Dermis lymphatic vessel endothelial cell (primary cell): ENCODE results near the gene NOL7. TPM values are rescaled to one million over a fixed set of nuclear protein-coding genes. Genes with fewer than 3 reads are reported as not detected.

Source experiments
- total RNA-seq: library from RNA; depleted of rRNA; stranded (reverse); fragments of >200 nt; gene quantifications from 2 replicates; pipeline ENCODE4 v1.2.1, GENCODE V29; 2014

Gene NOL7
- total RNA-seq, result 37.2 and 52.3 TPM in 2 replicates

GRCh38 chr6:13614926-13615791 is at the start of gene NOL7:
NOL7 (plus strand) TSS chr6:13615335; CDS start chr6:13615359, 24 bp downstream.

GRCh38 chr6:13574571-13575376 is 40.4 kb upstream of the NOL7 start, which contains the start of gene SIRT5:
SIRT5 (plus strand) TSS chr6:13574601; CDS start chr6:13584111, 9,510 bp downstream.

Other genes starting within 250 kb of the NOL7 start
- 10.0 and 13.4 TPM in 2 replicates for gene GFOD1, start 127.7 kb upstream of the NOL7 start, total RNA-seq
- 7.2 and 9.4 TPM in 2 replicates for gene SIRT5, start 40.7 kb upstream of the NOL7 start, total RNA-seq
- gene RANBP9, start 96.5 kb downstream of the NOL7 start, total RNA-seq, result 22.3 and 23.7 TPM in 2 replicates
- 6.4 and 6.7 TPM in 2 replicates for gene MCUR1, start 199.2 kb downstream of the NOL7 start, total RNA-seq